ENCODE measurements around the gene COL25A1. TPM values are rescaled to one million over a fixed set of nuclear protein-coding genes. Genes with fewer than 3 reads are reported as not detected.

COL25A1 gene
- total RNA-seq, 1 experiment from 2014 or later: not detected

- no peaks in the 10 kb centered on the region for H3K36me3 ChIP-seq (ENCODE audit: control insufficient read depth in 1 of 2, insufficient read depth in 2 of 2, low read length in 2 of 2)
- no peaks in the 10 kb centered on the region for H3K9me2 ChIP-seq (ENCODE audit: insufficient read depth)
- ATAC-seq (no peak), DNase-seq (ENCODE audit: low read depth, low spot score) (no peak)
- BruUV-seq (replicated peaks): no TSS peak
- no peak overlapping the region for H3K4me3 ChIP-seq (replicated peaks in 1 of 2; ENCODE audit: low read depth in 1 of 2, low read length in 2 of 2)
- H3K9ac ChIP-seq (ENCODE audit: low read length): no peak overlapping the region
- no peaks in the 10 kb centered on the region for H3K79me2 ChIP-seq (ENCODE audit: insufficient read depth, low read length)
- H3K4me1 ChIP-seq (ENCODE audit: control insufficient read depth in 1 of 2, insufficient read depth in 2 of 2, low read length in 2 of 2): no peaks in the 10 kb centered on the region
- H2AFZ ChIP-seq (ENCODE audit: low read depth, low read length, poor library complexity, severe bottlenecking): no peak overlapping the region
- intact Hi-C loops (cut with micrococcal nuclease): no loop called here
- RAD21 ChIA-PET (ENCODE audit: low non-redundant PET in 1 of 2, low total read pairs in 2 of 2, uncharacterized antibody in 2 of 2, unreplicated experiment in 2 of 2): no interaction called here
- no peak overlapping the region for H3K4me2 ChIP-seq (ENCODE audit: low read length)
- H3K27ac ChIP-seq (ENCODE audit: low read depth, low read length): no peak overlapping the region
- CTCF ChIA-PET: interaction anchor here (0.7 kb wide), 1 partner anchor 124 kb away, joined by 3 read pairs; no protein-coding TSS in a partner anchor
- no peaks in the 10 kb centered on the region for H3K9me3 ChIP-seq (ENCODE audit: control insufficient read depth in 1 of 2, insufficient read depth in 1 of 2, low read depth in 1 of 2, low read length in 2 of 2)
- no peak for TF ChIP-seq ZNF274 (IDR thresholded peaks at IDR 0.05; ENCODE audit: low read depth, low read length)
- no peak for TF ChIP-seq CEBPB (IDR thresholded peaks at IDR 0.05; ENCODE audit: low read depth)
- TF ChIP-seq YY1 (IDR thresholded peaks at IDR 0.05; ENCODE audit: extremely low read depth, insufficient replicate concordance, low read depth, low read length): no peak
- no peak for TF ChIP-seq CTCF (IDR thresholded peaks at IDR 0.05 in 2 of 3, conservative IDR thresholded peaks at IDR 0.05 in 1 of 3; ENCODE audit: borderline replicate concordance in 1 of 3, insufficient read depth in 1 of 3, low read depth in 2 of 3, low read length in 2 of 3)
- no peak for TF ChIP-seq SIN3A (IDR thresholded peaks at IDR 0.05; ENCODE audit: low read depth)
- TF ChIP-seq POLR2AphosphoS5 (IDR thresholded peaks at IDR 0.05; ENCODE audit: low read depth, low read length): no peak
- TF ChIP-seq ZFX (IDR thresholded peaks at IDR 0.05): no peak
- TF ChIP-seq SP1 (IDR thresholded peaks at IDR 0.05; ENCODE audit: low read depth): no peak
- no peak for TF ChIP-seq ATF3 (IDR thresholded peaks at IDR 0.05)
- TF ChIP-seq EZH2 (IDR thresholded peaks at IDR 0.05): no peak
- POLR2A ChIA-PET: no interaction called here
- peaks cover 60% of the 10 kb centered on the region for H3K27me3 ChIP-seq (ENCODE audit: insufficient read depth, low read length)
- no peaks in the 10 kb centered on the region for H4K20me1 ChIP-seq (ENCODE audit: insufficient read depth)
Measured at GRCh38 chr4:108881986-108882385, 420.5 kb downstream of the COL25A1 start.
